Panc1 (cell line): ENCODE measurements around the gene C3orf70. TPM values are rescaled to one million over a fixed set of nuclear protein-coding genes. Genes with fewer than 3 reads are reported as not detected.

Experiments
- ATAC-seq: fragments of 200-7000 bp; cut with Tn5 transposase; 2 replicates; pipeline ENCODE4 v1.9.1; 2020; ENCODE audit warnings: mild to moderate bottlenecking, moderate library complexity
- BruUV-seq: library from RNA; stranded (reverse); fragments of 400-500 nt; replicated peaks from 2 replicates; lab custom pipeline; 2021; lab: Mats Ljungman, UMichigan
- CTCF ChIA-PET: fragments of 300-600 bp; sonication (Branson Sonifier 250); formaldehyde crosslinking; loops from one replicate; lab custom pipeline; 2022; ENCODE audit warnings: antibody characterized with exemption; lab: Charles Lee
- POLR2A ChIA-PET: fragments of 300-600 bp; sonication (Branson Sonifier 250); formaldehyde crosslinking; loops from one replicate; lab custom pipeline; 2022; ENCODE audit warnings: antibody characterized with exemption; lab: Charles Lee
- DNase-seq: peaks from one replicate; pipeline ENCODE4 v3.0.0-alpha.2; 2010; ENCODE audit warnings: low read depth, low spot score
- H3K27ac ChIP-seq: 2 replicates; pipeline ENCODE4 v1.5.1; 2011; ENCODE audit warnings: mild to moderate bottlenecking, low read length, inconsistent platforms
- H3K27me3 ChIP-seq: fragments of 200-500 bp; sonication (Bioruptor generic); 2 replicates; pipeline ENCODE4 v1.6.0; 2014; ENCODE audit warnings: low read length, inconsistent platforms; ENCODE audit not compliant: control insufficient read depth, insufficient read depth
- H3K36me3 ChIP-seq: fragments of 200-500 bp; sonication (Bioruptor generic); 2 replicates; pipeline ENCODE4 v1.5.1; 2014; ENCODE audit warnings: inconsistent platforms, mild to moderate bottlenecking, low read length, moderate library complexity; ENCODE audit not compliant: control insufficient read depth, insufficient read depth
- H3K4me1 ChIP-seq: 2 replicates; pipeline ENCODE4 v1.5.1; 2011; ENCODE audit warnings: inconsistent platforms, mild to moderate bottlenecking, low read length, moderate library complexity; ENCODE audit not compliant: control insufficient read depth, insufficient read depth
- H3K4me3 ChIP-seq, 2 experiments: 2 replicates each; pipeline ENCODE4 v1.5.1; 2011 to 2012; ENCODE audit warnings: low read depth in 2 of 2, low read length in 2 of 2, mild to moderate bottlenecking in 2 of 2, inconsistent platforms in 1 of 2, moderate library complexity in 1 of 2
- H3K9me3 ChIP-seq: fragments of 200-500 bp; sonication (Bioruptor generic); 2 replicates; pipeline ENCODE4 v1.5.1; 2014; ENCODE audit warnings: low read depth, mild to moderate bottlenecking, inconsistent platforms, low read length, moderate library complexity; ENCODE audit not compliant: control insufficient read depth, insufficient read depth
- POLR2AphosphoS5 ChIP-seq: IDR thresholded peaks from 2 replicates; pipeline ENCODE4 v1.6.1; 2012; ENCODE audit warnings: mild to moderate bottlenecking, low read depth, low read length, moderate library complexity
- REST ChIP-seq, 2 experiments: IDR thresholded peaks; 2 replicates each; pipeline ENCODE4 v1.6.1; 2011 to 2012; ENCODE audit warnings: low read depth in 2 of 2, control low read depth in 1 of 2, low read length in 1 of 2, mild to moderate bottlenecking in 1 of 2, moderate library complexity in 1 of 2; ENCODE audit not compliant: insufficient read depth in 1 of 2
- SIN3A ChIP-seq: IDR thresholded peaks from 2 replicates; pipeline ENCODE4 v1.6.1; 2012; ENCODE audit warnings: low read depth, mild to moderate bottlenecking, low read length, moderate library complexity, borderline replicate concordance; ENCODE audit not compliant: insufficient read depth
- TCF7L2 ChIP-seq: IDR thresholded peaks from 2 replicates; pipeline ENCODE4 v1.6.1; 2011; ENCODE audit warnings: mild to moderate bottlenecking, low read depth, low read length, inconsistent platforms
- in situ Hi-C: cut with HindIII; loops from 2 replicates; pipeline ENCODE4 v1.10.0; 2016; ENCODE audit warnings: low sequenced_read_pairs, low pct_unique_long_range_greater_than_20kb
- intact Hi-C: fragments of 100-400 bp; cut with micrococcal nuclease; formaldehyde crosslinking; loops from one replicate; pipeline ENCODE4 v1.10.0; 2022; ENCODE audit not compliant: unreplicated experiment
- total RNA-seq: library from RNA; stranded (reverse); gene quantifications from one replicate; pipeline ENCODE4 v1.2.1, GENCODE V29; 2021; ENCODE audit not compliant: unreplicated experiment
- TF ChIP-seq, protein P1 (sequence below): fragments of 450-650 bp; IDR thresholded peaks from 2 replicates; pipeline ENCODE4 v1.5.1; 2017; ENCODE audit warnings: mild to moderate bottlenecking

C3orf70 gene
- total RNA-seq, 1 experiment from 2014 or later, result 0.10 TPM

DNA sequence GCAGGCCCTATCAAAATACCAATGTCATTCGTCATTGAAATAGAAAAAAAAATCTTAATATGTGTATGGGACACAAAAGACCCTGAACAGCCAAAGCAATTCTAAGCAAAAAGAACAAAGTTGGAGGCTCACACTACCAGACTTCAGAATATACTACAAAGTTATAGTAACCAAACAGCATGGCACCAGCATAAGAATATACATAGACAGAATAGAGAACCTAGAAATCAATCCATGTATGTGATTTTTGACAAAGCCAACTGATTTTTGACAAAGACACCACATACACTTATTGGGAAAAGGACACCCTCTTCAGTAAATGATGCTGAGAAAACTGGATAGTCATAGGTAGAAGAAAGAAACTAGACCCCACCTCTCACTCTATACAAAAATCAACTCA is 95.0 kb downstream of the C3orf70 start:
- POLR2A ChIA-PET, result no interaction called here

GRCh38 chr3:185056908-185057307 is 96.0 kb downstream of the C3orf70 start:
- in situ Hi-C loops (no loop called here), intact Hi-C loops (no loop called here)
- BruUV-seq, result no TSS peak
- TF ChIP-seq POLR2AphosphoS5, result no peak
- TF ChIP-seq SIN3A, result no peak
- TF ChIP-seq, protein P1, sequence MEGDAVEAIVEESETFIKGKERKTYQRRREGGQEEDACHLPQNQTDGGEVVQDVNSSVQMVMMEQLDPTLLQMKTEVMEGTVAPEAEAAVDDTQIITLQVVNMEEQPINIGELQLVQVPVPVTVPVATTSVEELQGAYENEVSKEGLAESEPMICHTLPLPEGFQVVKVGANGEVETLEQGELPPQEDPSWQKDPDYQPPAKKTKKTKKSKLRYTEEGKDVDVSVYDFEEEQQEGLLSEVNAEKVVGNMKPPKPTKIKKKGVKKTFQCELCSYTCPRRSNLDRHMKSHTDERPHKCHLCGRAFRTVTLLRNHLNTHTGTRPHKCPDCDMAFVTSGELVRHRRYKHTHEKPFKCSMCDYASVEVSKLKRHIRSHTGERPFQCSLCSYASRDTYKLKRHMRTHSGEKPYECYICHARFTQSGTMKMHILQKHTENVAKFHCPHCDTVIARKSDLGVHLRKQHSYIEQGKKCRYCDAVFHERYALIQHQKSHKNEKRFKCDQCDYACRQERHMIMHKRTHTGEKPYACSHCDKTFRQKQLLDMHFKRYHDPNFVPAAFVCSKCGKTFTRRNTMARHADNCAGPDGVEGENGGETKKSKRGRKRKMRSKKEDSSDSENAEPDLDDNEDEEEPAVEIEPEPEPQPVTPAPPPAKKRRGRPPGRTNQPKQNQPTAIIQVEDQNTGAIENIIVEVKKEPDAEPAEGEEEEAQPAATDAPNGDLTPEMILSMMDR, result no peak
- no peak for TF ChIP-seq REST (IDR thresholded peaks at IDR 0.05; ENCODE audit: insufficient read depth in 1 of 2, low read depth in 2 of 2, low read length in 1 of 2)
- TF ChIP-seq TCF7L2, result no peak
- no peak overlapping the region for H3K27ac ChIP-seq
- DNase-seq (no peak), ATAC-seq (no peak)
- no peaks in the 10 kb centered on the region for H3K4me1 ChIP-seq
- POLR2A ChIA-PET, result no interaction called here
- no peak overlapping the region for H3K4me3 ChIP-seq
- H3K27me3 ChIP-seq, result no peaks in the 10 kb centered on the region
- H3K36me3 ChIP-seq, result no peaks in the 10 kb centered on the region
- no peaks in the 10 kb centered on the region for H3K9me3 ChIP-seq
- CTCF ChIA-PET, result no interaction called here

More for the DNA sequence above, 95.0 kb downstream of the C3orf70 start:
- intact Hi-C loops, result no loop called here
- in situ Hi-C loops, result no loop called here
- DNase-seq (no peak), ATAC-seq (no peak)
- H3K27me3 ChIP-seq, result no peaks in the 10 kb centered on the region
- BruUV-seq, result no TSS peak
- H3K4me3 ChIP-seq, result no peak overlapping the region
- no peaks in the 10 kb centered on the region for H3K4me1 ChIP-seq
- no peaks in the 10 kb centered on the region for H3K36me3 ChIP-seq
- no peak overlapping the region for H3K27ac ChIP-seq
- CTCF ChIA-PET, result no interaction called here
- no peak for TF ChIP-seq SIN3A
- no peak for TF ChIP-seq REST (IDR thresholded peaks at IDR 0.05; ENCODE audit: insufficient read depth in 1 of 2, low read depth in 2 of 2, low read length in 1 of 2)
- TF ChIP-seq TCF7L2, result no peak
- TF ChIP-seq, protein P1, result no peak
- H3K9me3 ChIP-seq, result no peaks in the 10 kb centered on the region
